WTC11 (cell line): ENCODE data around the gene TBX10. TPM values are rescaled to one million over a fixed set of nuclear protein-coding genes. Genes with fewer than 3 reads are reported as not detected.

Experiments used
- ATAC-seq: fragments of 200-7000 bp; cut with Tn5 transposase; 2 replicates; pipeline ENCODE4 v1.10.0; 2021; ENCODE audit warnings: mild to moderate bottlenecking, moderate library complexity
- CTCF ChIA-PET: fragments of 300-600 bp; sonication (Branson Sonifier 250); formaldehyde crosslinking; loops from one replicate; lab custom pipeline; 2021; ENCODE audit warnings: antibody characterized with exemption; lab: Charles Lee
- POLR2A ChIA-PET: fragments of 350-600 bp; sonication (Branson Sonifier 250); formaldehyde crosslinking; loops from one replicate; lab custom pipeline; 2021; ENCODE audit warnings: antibody characterized with exemption; lab: Charles Lee
- DNase-seq: peaks from one replicate; pipeline ENCODE4 v3.0.0; 2021; ENCODE audit warnings: low spot score
- H3K27ac Mint-ChIP-seq: 2 replicates; pipeline ENCODE4 v1.8.0; 2021; ENCODE audit warnings: mixed read lengths
- H3K27me3 Mint-ChIP-seq: 2 replicates; pipeline ENCODE4 v1.8.0; 2021; ENCODE audit warnings: low read depth, mild to moderate bottlenecking, moderate library complexity, mixed read lengths
- H3K36me3 Mint-ChIP-seq: 2 replicates; pipeline ENCODE4 v1.8.0; 2021; ENCODE audit warnings: mixed read lengths
- H3K4me1 Mint-ChIP-seq: 2 replicates; pipeline ENCODE4 v1.8.0; 2022; ENCODE audit warnings: mixed read lengths
- H3K4me3 Mint-ChIP-seq: 2 replicates; pipeline ENCODE4 v1.8.0; 2021; ENCODE audit warnings: mild to moderate bottlenecking, moderate library complexity, mixed read lengths
- H3K9me3 Mint-ChIP-seq: 2 replicates; pipeline ENCODE4 v1.8.0; 2021; ENCODE audit warnings: mixed read lengths
- CBFB ChIP-seq: sonication (generic); formaldehyde crosslinking; IDR thresholded peaks from 2 replicates; pipeline ENCODE4 v1.8.1; 2022; ENCODE audit warnings: mild to moderate bottlenecking, low read depth, missing genetic modification reagents
- CREB1 ChIP-seq: sonication (generic); formaldehyde crosslinking; IDR thresholded peaks from 2 replicates; pipeline ENCODE4 v1.8.0; 2023; ENCODE audit warnings: mild to moderate bottlenecking, missing genetic modification reagents
- ELF4 ChIP-seq: sonication (generic); formaldehyde crosslinking; IDR thresholded peaks from 2 replicates; pipeline ENCODE4 v1.8.1; 2022; ENCODE audit warnings: low read depth, mild to moderate bottlenecking, moderate library complexity, missing genetic modification reagents
- FOXP1 ChIP-seq: sonication (generic); formaldehyde crosslinking; IDR thresholded peaks from 2 replicates; pipeline ENCODE4 v1.8.0; 2022; ENCODE audit warnings: missing genetic modification reagents, mild to moderate bottlenecking, moderate library complexity, borderline replicate concordance
- GABPB1 ChIP-seq: sonication (generic); formaldehyde crosslinking; IDR thresholded peaks from 2 replicates; pipeline ENCODE4 v1.8.1; 2023; ENCODE audit warnings: mild to moderate bottlenecking, missing genetic modification reagents
- JUN ChIP-seq: sonication (generic); formaldehyde crosslinking; IDR thresholded peaks from 2 replicates; pipeline ENCODE4 v1.8.0; 2023; ENCODE audit warnings: mild to moderate bottlenecking, missing genetic modification reagents
- NFATC4 ChIP-seq: fragments of 250-450 bp; sonication (Bioruptor Pico); IDR thresholded peaks from 2 replicates; pipeline ENCODE4 v1.9.0; 2021; ENCODE audit warnings: mild to moderate bottlenecking
- NFE2L1 ChIP-seq: sonication (generic); formaldehyde crosslinking; IDR thresholded peaks from 2 replicates; pipeline ENCODE4 v1.8.1; 2023; ENCODE audit warnings: missing genetic modification reagents
- NFYB ChIP-seq: sonication (generic); formaldehyde crosslinking; conservative IDR thresholded peaks from 2 replicates; pipeline ENCODE4 v1.8.0; 2022; ENCODE audit warnings: low read depth, missing genetic modification reagents
- OVOL2 ChIP-seq: fragments of 250-450 bp; sonication (Bioruptor Pico); IDR thresholded peaks from 2 replicates; pipeline ENCODE4 v1.9.0; 2021; ENCODE audit warnings: mild to moderate bottlenecking, borderline replicate concordance
- TEAD1 ChIP-seq: sonication (generic); formaldehyde crosslinking; IDR thresholded peaks from 2 replicates; pipeline ENCODE4 v1.8.0; 2022; ENCODE audit warnings: mild to moderate bottlenecking, missing genetic modification reagents
- ZBTB21 ChIP-seq: sonication (generic); formaldehyde crosslinking; IDR thresholded peaks from 2 replicates; pipeline ENCODE4 v1.8.1; 2023; ENCODE audit warnings: mild to moderate bottlenecking, missing genetic modification reagents, borderline replicate concordance
- ZNF121 ChIP-seq: sonication (generic); formaldehyde crosslinking; IDR thresholded peaks from 2 replicates; pipeline ENCODE4 v1.8.0; 2023; ENCODE audit warnings: missing genetic modification reagents
- ZNF138 ChIP-seq: sonication (generic); formaldehyde crosslinking; conservative IDR thresholded peaks from 2 replicates; pipeline ENCODE4 v1.8.1; 2022; ENCODE audit warnings: mild to moderate bottlenecking, moderate library complexity, missing genetic modification reagents
- ZNF232 ChIP-seq: sonication (generic); formaldehyde crosslinking; IDR thresholded peaks from 2 replicates; pipeline ENCODE4 v1.8.0; 2022; ENCODE audit warnings: mild to moderate bottlenecking, missing genetic modification reagents
- ZNF396 ChIP-seq: fragments of 250-450 bp; sonication (Bioruptor Pico); IDR thresholded peaks from 2 replicates; pipeline ENCODE4 v1.8.0; 2021; ENCODE audit warnings: mild to moderate bottlenecking, moderate library complexity, borderline replicate concordance
- ZNF423 ChIP-seq: fragments of 250-450 bp; sonication (Bioruptor Pico); IDR thresholded peaks from 2 replicates; pipeline ENCODE4 v2.1.2; 2022; ENCODE audit warnings: mild to moderate bottlenecking, moderate library complexity
- total RNA-seq: library from RNA; stranded (reverse); gene quantifications from 3 replicates; pipeline ENCODE4 v1.2.3, GENCODE V29; 2021
- TF ChIP-seq, protein P1 (sequence below): sonication (generic); formaldehyde crosslinking; IDR thresholded peaks from 2 replicates; pipeline ENCODE4 v1.8.0; 2023; ENCODE audit warnings: mild to moderate bottlenecking, missing genetic modification reagents
- TF ChIP-seq, protein P2 (sequence below): sonication (generic); formaldehyde crosslinking; conservative IDR thresholded peaks from 2 replicates; pipeline ENCODE4 v1.8.1; 2023; ENCODE audit warnings: mild to moderate bottlenecking, low read depth, missing genetic modification reagents, moderate library complexity
- TF ChIP-seq, protein P3 (sequence below): sonication (generic); formaldehyde crosslinking; IDR thresholded peaks from 2 replicates; pipeline ENCODE4 v1.8.0; 2022; ENCODE audit warnings: mild to moderate bottlenecking, missing genetic modification reagents
- TF ChIP-seq, protein P4 (sequence below): sonication (generic); formaldehyde crosslinking; IDR thresholded peaks from 2 replicates; pipeline ENCODE4 v1.8.1; 2023; ENCODE audit warnings: mild to moderate bottlenecking, missing genetic modification reagents
- TF ChIP-seq, protein P5 (sequence below): sonication (generic); formaldehyde crosslinking; IDR thresholded peaks from 2 replicates; pipeline ENCODE4 v1.8.0; 2023; ENCODE audit warnings: missing genetic modification reagents
- TF ChIP-seq, protein P6 (sequence below): sonication (generic); formaldehyde crosslinking; IDR thresholded peaks from 2 replicates; pipeline ENCODE4 v1.8.0; 2022; ENCODE audit warnings: mild to moderate bottlenecking, missing genetic modification reagents
- TF ChIP-seq, protein P7 (sequence below): fragments of 250-450 bp; sonication (Bioruptor Pico); IDR thresholded peaks from 2 replicates; pipeline ENCODE4 v1.8.0; 2021; ENCODE audit warnings: mild to moderate bottlenecking

TBX10 gene
- total RNA-seq, 1 experiment from 2014 or later = not detected

DNA sequence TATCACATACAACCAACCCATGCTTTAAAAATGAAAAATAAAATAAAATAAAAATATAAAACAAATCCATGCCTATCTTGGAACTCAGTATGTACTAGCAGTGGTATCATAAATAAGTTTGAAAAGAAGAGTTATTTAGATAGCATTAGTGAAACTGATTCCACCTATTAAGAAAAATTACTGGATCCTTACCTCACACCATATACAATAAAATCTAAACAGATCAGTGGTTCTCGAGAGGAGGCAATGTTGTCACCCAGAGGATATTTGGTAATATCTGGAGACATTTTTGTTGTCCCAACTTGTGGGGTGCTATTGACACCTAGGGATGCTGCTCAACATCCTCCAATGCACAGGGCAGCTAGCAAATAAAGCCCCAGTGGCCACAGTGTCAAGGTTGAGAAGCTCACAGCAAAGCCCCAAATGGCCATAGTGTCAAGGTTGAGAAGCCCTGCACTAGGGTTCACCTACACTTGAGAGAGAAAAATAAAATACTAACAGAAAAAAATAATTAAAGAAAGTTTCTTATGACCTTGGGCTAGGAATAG, 42.7 kb downstream of the TBX10 start:
- no peak for TF ChIP-seq NFATC4 (CRISPR knock-in tag)
- TF ChIP-seq, protein P1, sequence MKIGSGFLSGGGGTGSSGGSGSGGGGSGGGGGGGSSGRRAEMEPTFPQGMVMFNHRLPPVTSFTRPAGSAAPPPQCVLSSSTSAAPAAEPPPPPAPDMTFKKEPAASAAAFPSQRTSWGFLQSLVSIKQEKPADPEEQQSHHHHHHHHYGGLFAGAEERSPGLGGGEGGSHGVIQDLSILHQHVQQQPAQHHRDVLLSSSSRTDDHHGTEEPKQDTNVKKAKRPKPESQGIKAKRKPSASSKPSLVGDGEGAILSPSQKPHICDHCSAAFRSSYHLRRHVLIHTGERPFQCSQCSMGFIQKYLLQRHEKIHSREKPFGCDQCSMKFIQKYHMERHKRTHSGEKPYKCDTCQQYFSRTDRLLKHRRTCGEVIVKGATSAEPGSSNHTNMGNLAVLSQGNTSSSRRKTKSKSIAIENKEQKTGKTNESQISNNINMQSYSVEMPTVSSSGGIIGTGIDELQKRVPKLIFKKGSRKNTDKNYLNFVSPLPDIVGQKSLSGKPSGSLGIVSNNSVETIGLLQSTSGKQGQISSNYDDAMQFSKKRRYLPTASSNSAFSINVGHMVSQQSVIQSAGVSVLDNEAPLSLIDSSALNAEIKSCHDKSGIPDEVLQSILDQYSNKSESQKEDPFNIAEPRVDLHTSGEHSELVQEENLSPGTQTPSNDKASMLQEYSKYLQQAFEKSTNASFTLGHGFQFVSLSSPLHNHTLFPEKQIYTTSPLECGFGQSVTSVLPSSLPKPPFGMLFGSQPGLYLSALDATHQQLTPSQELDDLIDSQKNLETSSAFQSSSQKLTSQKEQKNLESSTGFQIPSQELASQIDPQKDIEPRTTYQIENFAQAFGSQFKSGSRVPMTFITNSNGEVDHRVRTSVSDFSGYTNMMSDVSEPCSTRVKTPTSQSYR (CRISPR knock-in tag) = no peak
- TF ChIP-seq GABPB1 = no peak
- no peak for TF ChIP-seq ELF4 (CRISPR knock-in tag)
- TF ChIP-seq ZNF138 (CRISPR knock-in tag) = no peak
- TF ChIP-seq, protein P2, sequence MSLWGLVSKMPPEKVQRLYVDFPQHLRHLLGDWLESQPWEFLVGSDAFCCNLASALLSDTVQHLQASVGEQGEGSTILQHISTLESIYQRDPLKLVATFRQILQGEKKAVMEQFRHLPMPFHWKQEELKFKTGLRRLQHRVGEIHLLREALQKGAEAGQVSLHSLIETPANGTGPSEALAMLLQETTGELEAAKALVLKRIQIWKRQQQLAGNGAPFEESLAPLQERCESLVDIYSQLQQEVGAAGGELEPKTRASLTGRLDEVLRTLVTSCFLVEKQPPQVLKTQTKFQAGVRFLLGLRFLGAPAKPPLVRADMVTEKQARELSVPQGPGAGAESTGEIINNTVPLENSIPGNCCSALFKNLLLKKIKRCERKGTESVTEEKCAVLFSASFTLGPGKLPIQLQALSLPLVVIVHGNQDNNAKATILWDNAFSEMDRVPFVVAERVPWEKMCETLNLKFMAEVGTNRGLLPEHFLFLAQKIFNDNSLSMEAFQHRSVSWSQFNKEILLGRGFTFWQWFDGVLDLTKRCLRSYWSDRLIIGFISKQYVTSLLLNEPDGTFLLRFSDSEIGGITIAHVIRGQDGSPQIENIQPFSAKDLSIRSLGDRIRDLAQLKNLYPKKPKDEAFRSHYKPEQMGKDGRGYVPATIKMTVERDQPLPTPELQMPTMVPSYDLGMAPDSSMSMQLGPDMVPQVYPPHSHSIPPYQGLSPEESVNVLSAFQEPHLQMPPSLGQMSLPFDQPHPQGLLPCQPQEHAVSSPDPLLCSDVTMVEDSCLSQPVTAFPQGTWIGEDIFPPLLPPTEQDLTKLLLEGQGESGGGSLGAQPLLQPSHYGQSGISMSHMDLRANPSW (CRISPR knock-in tag) = no peak
- no peak for TF ChIP-seq ZNF423 (CRISPR knock-in tag)
- TF ChIP-seq CREB1 (CRISPR knock-in tag) = no peak
- TF ChIP-seq, protein P3, sequence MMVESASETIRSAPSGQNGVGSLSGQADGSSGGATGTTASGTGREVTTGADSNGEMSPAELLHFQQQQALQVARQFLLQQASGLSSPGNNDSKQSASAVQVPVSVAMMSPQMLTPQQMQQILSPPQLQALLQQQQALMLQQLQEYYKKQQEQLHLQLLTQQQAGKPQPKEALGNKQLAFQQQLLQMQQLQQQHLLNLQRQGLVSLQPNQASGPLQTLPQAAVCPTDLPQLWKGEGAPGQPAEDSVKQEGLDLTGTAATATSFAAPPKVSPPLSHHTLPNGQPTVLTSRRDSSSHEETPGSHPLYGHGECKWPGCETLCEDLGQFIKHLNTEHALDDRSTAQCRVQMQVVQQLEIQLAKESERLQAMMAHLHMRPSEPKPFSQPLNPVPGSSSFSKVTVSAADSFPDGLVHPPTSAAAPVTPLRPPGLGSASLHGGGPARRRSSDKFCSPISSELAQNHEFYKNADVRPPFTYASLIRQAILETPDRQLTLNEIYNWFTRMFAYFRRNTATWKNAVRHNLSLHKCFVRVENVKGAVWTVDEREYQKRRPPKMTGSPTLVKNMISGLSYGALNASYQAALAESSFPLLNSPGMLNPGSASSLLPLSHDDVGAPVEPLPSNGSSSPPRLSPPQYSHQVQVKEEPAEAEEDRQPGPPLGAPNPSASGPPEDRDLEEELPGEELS (CRISPR knock-in tag) = no peak
- TF ChIP-seq ZNF396 (CRISPR knock-in tag) = no peak
- no peak for TF ChIP-seq FOXP1 (CRISPR knock-in tag)
- no peak for TF ChIP-seq NFYB
- TF ChIP-seq, protein P4, sequence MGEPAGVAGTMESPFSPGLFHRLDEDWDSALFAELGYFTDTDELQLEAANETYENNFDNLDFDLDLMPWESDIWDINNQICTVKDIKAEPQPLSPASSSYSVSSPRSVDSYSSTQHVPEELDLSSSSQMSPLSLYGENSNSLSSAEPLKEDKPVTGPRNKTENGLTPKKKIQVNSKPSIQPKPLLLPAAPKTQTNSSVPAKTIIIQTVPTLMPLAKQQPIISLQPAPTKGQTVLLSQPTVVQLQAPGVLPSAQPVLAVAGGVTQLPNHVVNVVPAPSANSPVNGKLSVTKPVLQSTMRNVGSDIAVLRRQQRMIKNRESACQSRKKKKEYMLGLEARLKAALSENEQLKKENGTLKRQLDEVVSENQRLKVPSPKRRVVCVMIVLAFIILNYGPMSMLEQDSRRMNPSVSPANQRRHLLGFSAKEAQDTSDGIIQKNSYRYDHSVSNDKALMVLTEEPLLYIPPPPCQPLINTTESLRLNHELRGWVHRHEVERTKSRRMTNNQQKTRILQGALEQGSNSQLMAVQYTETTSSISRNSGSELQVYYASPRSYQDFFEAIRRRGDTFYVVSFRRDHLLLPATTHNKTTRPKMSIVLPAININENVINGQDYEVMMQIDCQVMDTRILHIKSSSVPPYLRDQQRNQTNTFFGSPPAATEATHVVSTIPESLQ (CRISPR knock-in tag) = no peak
- TF ChIP-seq, protein P5, sequence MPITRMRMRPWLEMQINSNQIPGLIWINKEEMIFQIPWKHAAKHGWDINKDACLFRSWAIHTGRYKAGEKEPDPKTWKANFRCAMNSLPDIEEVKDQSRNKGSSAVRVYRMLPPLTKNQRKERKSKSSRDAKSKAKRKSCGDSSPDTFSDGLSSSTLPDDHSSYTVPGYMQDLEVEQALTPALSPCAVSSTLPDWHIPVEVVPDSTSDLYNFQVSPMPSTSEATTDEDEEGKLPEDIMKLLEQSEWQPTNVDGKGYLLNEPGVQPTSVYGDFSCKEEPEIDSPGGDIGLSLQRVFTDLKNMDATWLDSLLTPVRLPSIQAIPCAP = no peak
- TF ChIP-seq, all 79 proteins: peak for 0
- ChIA-PET CTCF (no interaction called here), POLR2A (no interaction called here)
- H3K9me3 Mint-ChIP-seq = peaks cover 19% of the 10 kb centered on the region
- H3K4me3 Mint-ChIP-seq = no peak overlapping the region
- no peak for DNase-seq
- peaks cover 14% of the 10 kb centered on the region for H3K4me1 Mint-ChIP-seq
- no peak for ATAC-seq
- peaks cover 13% of the 10 kb centered on the region for H3K36me3 Mint-ChIP-seq
- H3K27ac Mint-ChIP-seq = no peak overlapping the region
- H3K27me3 Mint-ChIP-seq = peaks cover 5% of the 10 kb centered on the region

DNA sequence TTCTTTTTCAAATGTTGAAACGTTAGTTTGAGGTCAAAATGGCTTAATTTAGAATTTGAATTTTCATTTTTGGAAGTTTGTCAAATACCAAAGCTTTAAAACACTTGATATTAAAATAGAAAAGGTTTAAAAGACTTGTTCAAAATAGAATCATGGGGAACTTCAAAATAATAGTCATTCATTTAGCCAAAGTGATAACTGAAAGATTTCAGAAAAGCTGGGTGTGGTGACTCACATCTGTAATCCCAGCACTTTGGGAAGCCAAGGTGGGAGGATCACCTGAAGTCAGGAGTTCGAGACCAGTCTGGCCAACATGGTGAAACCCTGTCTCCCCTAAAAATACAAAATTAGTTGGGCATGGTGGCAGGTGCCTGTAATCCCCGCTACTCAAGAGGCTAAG, 45.1 kb downstream of the TBX10 start:
- peaks cover 5% of the 10 kb centered on the region for H3K27me3 Mint-ChIP-seq
- peaks cover 19% of the 10 kb centered on the region for H3K9me3 Mint-ChIP-seq
- CTCF ChIA-PET = no interaction called here
- peaks cover 14% of the 10 kb centered on the region for H3K4me1 Mint-ChIP-seq
- H3K4me3 Mint-ChIP-seq = no peak overlapping the region
- H3K27ac Mint-ChIP-seq = no peak overlapping the region
- ATAC-seq (no peak), DNase-seq (no peak)
- peaks cover 13% of the 10 kb centered on the region for H3K36me3 Mint-ChIP-seq
- POLR2A ChIA-PET = interaction anchor here (0.7 kb wide), 1 partner anchor 118 kb away, joined by 4 read pairs; no protein-coding TSS in a partner anchor
- TF ChIP-seq, protein P6, sequence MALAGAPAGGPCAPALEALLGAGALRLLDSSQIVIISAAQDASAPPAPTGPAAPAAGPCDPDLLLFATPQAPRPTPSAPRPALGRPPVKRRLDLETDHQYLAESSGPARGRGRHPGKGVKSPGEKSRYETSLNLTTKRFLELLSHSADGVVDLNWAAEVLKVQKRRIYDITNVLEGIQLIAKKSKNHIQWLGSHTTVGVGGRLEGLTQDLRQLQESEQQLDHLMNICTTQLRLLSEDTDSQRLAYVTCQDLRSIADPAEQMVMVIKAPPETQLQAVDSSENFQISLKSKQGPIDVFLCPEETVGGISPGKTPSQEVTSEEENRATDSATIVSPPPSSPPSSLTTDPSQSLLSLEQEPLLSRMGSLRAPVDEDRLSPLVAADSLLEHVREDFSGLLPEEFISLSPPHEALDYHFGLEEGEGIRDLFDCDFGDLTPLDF (CRISPR knock-in tag) = no peak
- TF ChIP-seq NFE2L1 (no peak), CBFB (CRISPR knock-in tag) (no peak), ZNF121 (CRISPR knock-in tag) (no peak), JUN (CRISPR knock-in tag) (no peak), ZNF232 (no peak), CREB1 (CRISPR knock-in tag) (no peak), OVOL2 (CRISPR knock-in tag) (no peak), FOXP1 (CRISPR knock-in tag) (no peak), TEAD1 (no peak), ZBTB21 (CRISPR knock-in tag) (no peak)
- TF ChIP-seq, protein P7, sequence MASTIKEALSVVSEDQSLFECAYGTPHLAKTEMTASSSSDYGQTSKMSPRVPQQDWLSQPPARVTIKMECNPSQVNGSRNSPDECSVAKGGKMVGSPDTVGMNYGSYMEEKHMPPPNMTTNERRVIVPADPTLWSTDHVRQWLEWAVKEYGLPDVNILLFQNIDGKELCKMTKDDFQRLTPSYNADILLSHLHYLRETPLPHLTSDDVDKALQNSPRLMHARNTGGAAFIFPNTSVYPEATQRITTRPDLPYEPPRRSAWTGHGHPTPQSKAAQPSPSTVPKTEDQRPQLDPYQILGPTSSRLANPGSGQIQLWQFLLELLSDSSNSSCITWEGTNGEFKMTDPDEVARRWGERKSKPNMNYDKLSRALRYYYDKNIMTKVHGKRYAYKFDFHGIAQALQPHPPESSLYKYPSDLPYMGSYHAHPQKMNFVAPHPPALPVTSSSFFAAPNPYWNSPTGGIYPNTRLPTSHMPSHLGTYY (CRISPR knock-in tag) = no peak
